CD4-positive, CD25-positive, alpha-beta regulatory T cell (primary cell): ENCODE measurements around the gene STARD3. TPM values are rescaled to one million over a fixed set of nuclear protein-coding genes. Genes with fewer than 3 reads are reported as not detected.
A peak's percentile ranks its signal among the peaks of the same experiment; 100 is the strongest.

Experiments used
- ATAC-seq, 2 donors: fragments of 150-1000 bp; cut with Tn5 transposase; one replicate each; pipeline ENCODE4 v1.10.0; 2021; ENCODE audit warnings: low read depth in 2 of 2, moderate number of reproducible peaks in 2 of 2, moderate library complexity in 1 of 2
- DNase-seq, 3 donors: peaks; one replicate each; pipeline versions ENCODE4 v3.0.0 to v3.0.0-alpha.2; 2012 to 2022; ENCODE audit warnings: mixed read lengths in 1 of 3
- H3K27ac ChIP-seq: one replicate; pipeline ENCODE4 v1.7.0; 2013; ENCODE audit warnings: mild to moderate bottlenecking, low read length; ENCODE audit not compliant: insufficient read depth, poor library complexity, severe bottlenecking
- H3K27me3 ChIP-seq: one replicate; pipeline ENCODE4 v1.7.0; 2013; ENCODE audit warnings: low read length; ENCODE audit not compliant: control insufficient read depth, insufficient read depth
- H3K36me3 ChIP-seq: one replicate; pipeline ENCODE4 v1.7.0; 2013; ENCODE audit warnings: mild to moderate bottlenecking, low read length, moderate library complexity; ENCODE audit not compliant: control insufficient read depth, insufficient read depth
- H3K4me1 ChIP-seq: 2 replicates; pipeline ENCODE4 v1.7.0; 2013; ENCODE audit warnings: mild to moderate bottlenecking, low read length; ENCODE audit not compliant: insufficient read depth, control insufficient read depth, poor library complexity, severe bottlenecking
- H3K4me3 ChIP-seq: one replicate; pipeline ENCODE4 v1.7.0; 2013; ENCODE audit warnings: low read depth, mild to moderate bottlenecking, low read length, moderate library complexity
- H3K9me3 ChIP-seq, 2 experiments: 1 replicate in 1 of 2; 2 replicates in 1 of 2; pipeline ENCODE4 v1.7.0; 2013; ENCODE audit warnings: low read length in 2 of 2, mild to moderate bottlenecking in 1 of 2, moderate library complexity in 1 of 2; ENCODE audit not compliant: control insufficient read depth in 2 of 2
- H3K27ac Mint-ChIP-seq, 3 donors: one replicate each; pipeline ENCODE4 v1.8.0; 2020 to 2022; ENCODE audit warnings: mild to moderate bottlenecking in 3 of 3, mixed read lengths in 3 of 3, moderate library complexity in 2 of 3
- H3K27me3 Mint-ChIP-seq: one replicate; pipeline ENCODE4 v1.8.0; 2022; ENCODE audit warnings: mild to moderate bottlenecking, mixed read lengths
- H3K36me3 Mint-ChIP-seq: one replicate; pipeline ENCODE4 v1.8.0; 2020; ENCODE audit warnings: mixed read lengths
- H3K4me1 Mint-ChIP-seq, 4 donors: one replicate each; pipeline ENCODE4 v1.8.0; 2020 to 2022; ENCODE audit warnings: mixed read lengths in 4 of 4, mild to moderate bottlenecking in 1 of 4
- H3K4me3 Mint-ChIP-seq, 4 donors: one replicate each; pipeline ENCODE4 v1.8.0; 2020 to 2022; ENCODE audit warnings: mild to moderate bottlenecking in 4 of 4, mixed read lengths in 4 of 4, moderate library complexity in 3 of 4
- H3K9me3 Mint-ChIP-seq, 7 donors: one replicate each; pipeline ENCODE4 v1.8.0; 2020 to 2022; ENCODE audit warnings: mixed read lengths in 7 of 7, mild to moderate bottlenecking in 3 of 7, moderate library complexity in 2 of 7
- polyA plus RNA-seq, 4 donors: library from polyadenylated mRNA; unstranded; fragments of 300-500 nt; fragmentation: Illumina TruSeq; gene quantifications; one replicate each; pipeline ENCODE4 v1.2.3, GENCODE V29; 2021
- total RNA-seq: library from RNA; stranded (reverse); gene quantifications from one replicate; pipeline ENCODE4 v1.2.3, GENCODE V29; 2022

Gene STARD3
- total and polyA plus RNA-seq, 5 donors from 2014 or later = 45.4 to 95.9 (median 46.7) TPM

DNA sequence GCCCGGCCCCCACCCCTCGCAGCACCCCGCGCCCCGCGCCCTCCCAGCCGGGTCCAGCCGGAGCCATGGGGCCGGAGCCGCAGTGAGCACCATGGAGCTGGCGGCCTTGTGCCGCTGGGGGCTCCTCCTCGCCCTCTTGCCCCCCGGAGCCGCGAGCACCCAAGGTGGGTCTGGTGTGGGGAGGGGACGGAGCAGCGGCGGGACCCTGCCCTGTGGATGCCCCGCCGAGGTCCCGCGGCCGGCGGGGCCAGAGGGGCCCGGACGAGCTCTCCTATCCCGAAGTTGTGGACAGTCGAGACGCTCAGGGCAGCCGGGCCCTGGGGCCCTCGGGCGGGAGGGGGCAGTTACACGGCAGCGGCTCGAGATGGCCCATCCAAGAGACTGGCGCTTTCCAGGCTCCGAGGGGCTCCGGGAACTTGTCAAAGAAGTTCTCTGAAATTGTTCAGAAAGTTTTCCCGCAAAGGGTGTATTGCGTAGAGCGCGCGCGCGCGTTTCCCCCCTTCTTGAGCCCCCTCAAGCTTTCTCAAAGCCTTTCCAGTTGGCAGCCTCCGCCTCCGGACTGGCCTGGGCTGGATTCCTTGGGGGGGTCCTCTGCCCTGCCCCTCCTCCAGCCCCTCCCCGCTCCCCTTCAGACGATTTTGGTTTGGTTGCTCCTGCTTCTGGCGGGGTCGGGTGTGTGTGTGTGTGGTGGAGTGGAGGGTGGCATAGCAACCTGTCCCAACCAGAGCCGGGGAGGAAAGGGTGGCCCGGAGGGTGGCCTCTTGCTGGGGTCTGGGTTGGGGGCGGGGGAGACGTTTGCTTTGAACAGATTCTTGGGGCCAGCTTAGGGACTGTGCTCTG lies 63.4 kb downstream of the STARD3 start:
- H3K9me3 Mint-ChIP-seq = peaks cover 0 to 3% (median 0%) of the 10 kb centered on the region in 7 donors
- no peak overlapping the region for H3K27ac ChIP-seq
- no peak overlapping the region for H3K27ac Mint-ChIP-seq
- DNase-seq = no peak
- H3K4me1 Mint-ChIP-seq = peaks cover 0 to 29% (median 8%) of the 10 kb centered on the region in 4 donors
- H3K36me3 Mint-ChIP-seq = no peaks in the 10 kb centered on the region
- peak overlapping the region in 1 of 4 donors; percentile 41 for H3K4me3 Mint-ChIP-seq
- no peak for ATAC-seq
- H3K9me3 ChIP-seq = no peaks in the 10 kb centered on the region
- peaks cover 55% of the 10 kb centered on the region for H3K27me3 Mint-ChIP-seq
- no peaks in the 10 kb centered on the region for H3K36me3 ChIP-seq
- no peak overlapping the region for H3K4me3 ChIP-seq
- H3K27me3 ChIP-seq = peaks cover 10% of the 10 kb centered on the region
- H3K4me1 ChIP-seq = peaks cover 11% of the 10 kb centered on the region

DNA sequence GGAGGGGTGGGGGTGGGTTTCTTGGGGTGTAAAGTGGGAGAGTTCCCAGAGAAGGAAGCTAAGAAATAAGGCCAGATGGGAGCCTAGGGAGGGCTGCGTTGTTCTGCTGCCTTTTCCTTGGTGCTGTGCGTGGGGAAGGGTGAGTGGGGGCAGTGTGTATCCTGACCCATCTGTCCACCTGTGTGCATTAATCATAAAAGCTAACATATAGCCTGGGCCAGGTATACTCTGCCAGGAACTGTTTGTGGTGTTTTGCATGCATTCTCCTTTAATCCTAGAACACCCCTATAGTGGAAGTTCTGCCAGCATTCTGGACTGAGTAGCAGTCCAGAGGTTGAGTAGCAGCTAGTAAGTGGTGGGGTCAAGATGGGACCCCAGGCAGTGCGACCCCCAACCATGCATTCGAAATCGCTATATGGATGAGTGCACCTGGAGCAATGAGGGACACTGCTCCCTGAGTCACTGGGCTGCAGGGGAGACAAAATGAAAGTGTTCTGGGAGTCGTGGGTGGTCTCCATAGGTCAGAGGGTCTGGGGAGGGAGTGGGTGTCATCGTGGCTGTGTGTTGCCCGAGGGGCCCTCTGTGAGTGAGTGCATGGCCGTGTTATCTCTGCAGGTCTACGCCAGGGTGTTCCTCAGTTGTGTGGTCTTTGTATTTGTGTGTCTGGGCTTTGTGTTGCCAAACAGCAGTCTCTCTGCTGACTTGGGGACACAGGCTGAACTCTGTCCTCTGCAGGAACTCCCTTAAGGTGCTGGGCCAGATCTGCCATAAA lies 64.3 kb downstream of the STARD3 start:
- Mint-ChIP-seq H3K4me3 (no peak overlapping the region), H3K9me3 (peaks cover 0 to 3% (median 0%) of the 10 kb centered on the region in 7 donors), H3K27me3 (peaks cover 55% of the 10 kb centered on the region), H3K36me3 (no peaks in the 10 kb centered on the region), H3K4me1 (peaks cover 0 to 33% (median 8%) of the 10 kb centered on the region in 4 donors), H3K27ac (no peak overlapping the region)
- Histone ChIP-seq H3K4me3 (no peak overlapping the region), H3K27ac (no peak overlapping the region), H3K9me3 (no peaks in the 10 kb centered on the region), H3K4me1 (peaks cover 11% of the 10 kb centered on the region), H3K36me3 (no peaks in the 10 kb centered on the region), H3K27me3 (peaks cover 10% of the 10 kb centered on the region)
- ATAC-seq (no peak), DNase-seq (no peak)

DNA sequence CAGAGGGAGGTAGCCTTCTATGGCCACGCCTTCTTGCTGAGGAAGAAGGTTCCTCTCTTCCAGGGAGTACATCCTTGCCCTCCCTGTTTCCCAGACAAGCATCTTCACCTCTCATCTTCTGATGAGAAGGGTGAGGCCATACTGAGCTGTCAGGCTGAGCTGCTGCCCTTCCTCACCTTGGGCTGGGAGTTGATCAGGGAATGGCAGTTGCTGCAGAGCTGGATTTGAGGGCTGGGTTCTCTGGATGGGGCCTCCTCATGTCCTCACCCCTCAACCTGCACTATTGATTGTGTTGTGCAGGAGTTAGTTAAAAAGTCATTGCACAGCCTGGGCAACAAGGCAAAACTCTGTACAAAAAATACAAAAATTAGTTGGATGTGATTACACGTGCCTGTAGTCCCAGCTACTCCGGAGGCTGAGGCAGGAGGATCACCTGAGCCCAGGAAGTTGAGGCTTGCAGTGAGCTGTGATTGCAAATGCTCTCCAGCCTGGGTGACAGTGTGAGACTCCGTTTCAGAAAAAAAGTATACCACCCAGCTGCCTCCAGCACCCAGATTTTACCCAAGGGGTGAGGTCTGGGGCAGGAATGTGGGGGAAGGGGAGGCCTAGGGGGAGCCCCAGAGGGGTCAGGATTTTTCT lies 65.0 kb downstream of the STARD3 start:
- Mint-ChIP-seq H3K4me3 (no peak overlapping the region), H3K9me3 (peaks cover 0 to 3% (median 0%) of the 10 kb centered on the region in 7 donors), H3K4me1 (peaks cover 1 to 40% (median 12%) of the 10 kb centered on the region in 4 donors), H3K36me3 (no peaks in the 10 kb centered on the region), H3K27me3 (peaks cover 55% of the 10 kb centered on the region), H3K27ac (no peak overlapping the region)
- H3K4me3 ChIP-seq = no peak overlapping the region
- no peaks in the 10 kb centered on the region for H3K36me3 ChIP-seq
- H3K27ac ChIP-seq = no peak overlapping the region
- no peak for ATAC-seq
- DNase-seq = no peak
- no peaks in the 10 kb centered on the region for H3K9me3 ChIP-seq
- peaks cover 17% of the 10 kb centered on the region for H3K4me1 ChIP-seq
- peaks cover 10% of the 10 kb centered on the region for H3K27me3 ChIP-seq

DNA sequence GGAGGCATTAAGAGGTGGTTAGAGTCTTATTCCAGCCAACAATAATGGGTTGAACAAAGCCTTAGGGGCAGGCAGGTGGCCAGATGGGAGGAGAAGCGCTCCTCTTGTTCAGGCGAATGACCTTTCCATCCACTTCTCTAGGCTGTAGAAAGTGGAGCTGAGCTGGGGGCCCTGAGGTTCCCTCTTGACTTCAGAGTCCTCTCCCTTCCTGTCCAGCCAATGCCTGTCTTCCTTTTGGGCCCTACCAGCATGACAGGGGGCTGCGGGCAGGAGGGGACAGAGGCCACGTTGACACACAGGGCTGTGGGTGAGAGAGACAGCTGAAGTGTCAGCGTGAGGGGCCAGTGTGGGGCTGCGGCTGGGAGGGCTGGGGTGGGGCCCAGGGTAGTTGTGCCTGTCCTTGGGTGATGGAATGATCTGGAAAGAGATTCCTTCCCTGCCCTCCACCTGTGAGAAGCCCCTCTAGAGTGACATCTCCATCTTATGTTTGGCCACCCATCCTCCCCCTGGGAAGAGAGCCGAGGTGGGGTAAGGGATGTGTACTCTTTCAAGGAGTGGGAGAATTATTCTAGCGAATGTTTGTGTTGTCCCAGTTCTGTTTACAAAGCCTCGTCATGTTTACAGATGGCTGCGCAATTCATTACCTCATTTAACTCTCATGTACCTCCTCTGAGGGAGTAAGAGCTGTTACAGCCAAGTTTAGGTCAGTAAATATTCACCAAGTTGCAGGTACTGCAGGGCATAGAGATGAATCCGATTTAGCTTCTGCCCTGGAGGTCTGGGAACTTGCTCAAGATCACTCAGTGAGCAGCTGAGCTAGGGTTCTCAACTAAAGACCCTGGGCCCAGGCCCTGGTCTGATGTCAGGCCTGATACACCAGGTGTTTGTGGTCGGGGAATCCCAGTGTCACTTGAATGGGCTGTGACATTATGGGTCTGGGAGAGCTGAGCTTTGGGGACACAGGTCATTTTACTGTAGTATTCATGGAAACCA lies 66.3 kb downstream of the STARD3 start:
- Mint-ChIP-seq H3K4me1 (peaks cover 6 to 53% (median 17%) of the 10 kb centered on the region in 4 donors), H3K27ac (no peak overlapping the region), H3K4me3 (no peak overlapping the region), H3K36me3 (no peaks in the 10 kb centered on the region), H3K9me3 (peaks cover 0 to 3% (median 0%) of the 10 kb centered on the region in 7 donors), H3K27me3 (peaks cover 46% of the 10 kb centered on the region)
- Histone ChIP-seq H3K4me3 (no peak overlapping the region), H3K4me1 (peaks cover 25% of the 10 kb centered on the region), H3K9me3 (no peaks in the 10 kb centered on the region), H3K36me3 (no peaks in the 10 kb centered on the region), H3K27ac (no peak overlapping the region), H3K27me3 (peaks cover 10% of the 10 kb centered on the region)
- ATAC-seq (no peak), DNase-seq (no peak)

DNA sequence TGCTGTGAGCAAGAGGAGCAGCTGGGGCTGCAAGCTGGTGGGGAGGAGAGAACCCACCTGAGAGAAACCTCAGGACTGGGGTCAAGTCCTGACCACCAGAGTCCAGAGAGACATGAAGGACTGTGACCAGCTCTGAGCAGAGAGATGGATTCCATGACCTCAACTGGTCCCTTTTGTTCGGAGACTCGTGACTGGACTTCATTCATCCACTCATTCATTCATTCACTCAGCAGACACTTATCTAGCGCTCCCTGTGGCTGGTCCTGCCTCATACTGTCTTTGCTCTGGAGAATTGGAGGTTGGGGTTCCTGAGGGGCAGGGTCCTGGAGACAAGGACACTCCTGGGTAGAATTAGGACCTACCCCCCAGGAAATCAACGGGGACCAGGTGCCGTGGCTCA lies 67.0 kb downstream of the STARD3 start:
- peaks cover 8% of the 10 kb centered on the region for H3K27me3 ChIP-seq
- Mint-ChIP-seq H3K9me3 (peaks cover 0 to 3% (median 0%) of the 10 kb centered on the region in 7 donors), H3K27ac (no peak overlapping the region), H3K27me3 (peaks cover 40% of the 10 kb centered on the region), H3K4me1 (peaks cover 6 to 57% (median 16%) of the 10 kb centered on the region in 4 donors), H3K36me3 (no peaks in the 10 kb centered on the region), H3K4me3 (no peak overlapping the region)
- DNase-seq (no peak), ATAC-seq (no peak)
- H3K4me3 ChIP-seq = no peak overlapping the region
- H3K36me3 ChIP-seq = no peaks in the 10 kb centered on the region
- peaks cover 25% of the 10 kb centered on the region for H3K4me1 ChIP-seq
- no peaks in the 10 kb centered on the region for H3K9me3 ChIP-seq
- H3K27ac ChIP-seq = no peak overlapping the region

DNA sequence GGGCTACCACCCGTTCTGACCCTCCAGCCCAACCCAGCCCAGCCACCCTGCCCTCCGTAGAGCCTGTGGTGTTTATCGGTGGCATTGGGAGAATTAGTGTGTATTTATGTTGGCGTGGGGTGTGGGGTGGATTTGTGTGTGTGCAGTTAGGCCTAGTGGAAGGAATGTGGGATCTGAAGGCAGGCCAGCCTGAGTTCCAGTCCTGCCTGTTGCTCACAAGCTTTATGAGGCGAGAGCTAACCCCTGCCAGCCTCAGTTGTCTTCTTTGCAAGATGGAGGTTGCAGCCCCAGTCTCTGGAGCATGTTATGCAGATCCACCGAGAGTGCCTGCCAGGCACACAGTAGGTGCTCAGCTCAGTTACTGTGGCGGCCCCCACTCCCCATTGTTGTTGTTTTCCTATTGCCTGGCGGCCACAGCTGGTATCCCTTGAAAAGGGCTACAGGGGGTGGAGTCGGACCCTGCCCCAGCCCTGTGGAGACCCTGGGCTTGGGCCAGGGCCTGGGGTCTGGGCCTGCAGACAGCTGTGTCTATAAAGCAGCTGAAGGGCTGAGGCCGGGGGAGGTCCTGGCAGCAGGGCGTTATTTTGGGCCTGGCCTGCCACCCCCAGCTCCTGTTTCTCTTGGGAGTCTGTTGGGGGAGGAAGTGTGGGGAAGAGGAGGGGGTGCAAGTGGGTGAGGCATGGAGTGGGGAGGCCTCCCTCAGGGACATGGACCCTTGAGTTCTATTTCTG lies 68.0 kb downstream of the STARD3 start:
- no peak overlapping the region for H3K4me3 ChIP-seq
- peaks cover 23% of the 10 kb centered on the region for H3K4me1 ChIP-seq
- H3K27me3 ChIP-seq = peaks cover 8% of the 10 kb centered on the region
- peaks cover 29% of the 10 kb centered on the region for H3K27me3 Mint-ChIP-seq
- ATAC-seq = no peak
- H3K4me1 Mint-ChIP-seq = peaks cover 6 to 55% (median 12%) of the 10 kb centered on the region in 4 donors
- H3K27ac Mint-ChIP-seq = peak overlapping the region in 2 of 3 donors; percentile 11 to 59
- H3K36me3 Mint-ChIP-seq = no peaks in the 10 kb centered on the region
- no peaks in the 10 kb centered on the region for H3K9me3 ChIP-seq
- no peak for DNase-seq
- H3K27ac ChIP-seq = no peak overlapping the region
- H3K4me3 Mint-ChIP-seq = no peak overlapping the region
- H3K9me3 Mint-ChIP-seq = peaks cover 0 to 3% (median 0%) of the 10 kb centered on the region in 7 donors
- no peaks in the 10 kb centered on the region for H3K36me3 ChIP-seq
